Measurements from ENCODE around the gene LCNL1.

LCNL1 gene

GRCh38 chr9:136982232-136983051, at the start of gene LCNL1:
LCNL1 (plus strand) TSS chr9:136982993; CDS start chr9:136983587, 594 bp downstream.
- DNase-seq (ENCODE audit: extremely low read depth in 1 of 2, low read depth in 1 of 2) = no peak

- DNase-seq (ENCODE audit: extremely low read depth in 1 of 2, low read depth in 1 of 2) = no peak
Measured at GRCh38 chr9:136934277-136934676, 48.5 kb upstream of the LCNL1 start.

- no peak for DNase-seq (ENCODE audit: extremely low read depth in 1 of 2, low read depth in 1 of 2)
Measured at GRCh38 chr9:136935651-136936050, 47.1 kb upstream of the LCNL1 start.

DNA sequence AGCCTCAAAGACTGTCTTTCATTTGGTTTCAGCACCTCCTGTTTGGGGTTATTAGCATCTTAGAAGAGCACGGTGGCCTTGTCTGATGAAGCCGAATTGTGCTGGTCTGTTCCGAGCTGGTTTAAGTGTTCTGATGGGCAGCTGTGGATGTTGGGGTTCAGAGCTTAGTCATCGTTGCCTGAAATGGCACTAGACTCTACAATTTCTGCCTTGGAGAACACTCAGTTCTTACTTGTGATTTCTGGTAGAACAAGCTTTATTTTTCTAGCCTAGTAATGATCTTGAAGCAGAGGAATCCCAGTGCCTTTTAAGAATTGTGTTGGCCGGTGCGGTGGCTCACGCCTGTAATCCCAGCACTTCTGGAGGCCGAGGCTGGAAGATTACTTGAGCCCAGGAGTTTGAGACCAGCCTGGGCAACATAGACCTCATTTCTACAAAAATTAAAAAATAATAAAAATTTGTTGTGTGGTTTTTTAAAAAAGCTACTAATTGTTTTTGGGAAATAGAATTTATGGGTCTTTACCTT, 46.1 kb upstream of the LCNL1 start:
- no peak for DNase-seq (ENCODE audit: extremely low read depth in 1 of 2, low read depth in 1 of 2)

GRCh38 chr9:136937186-136938001, 45.4 kb upstream of the LCNL1 start:
- no peak for DNase-seq (ENCODE audit: extremely low read depth in 1 of 2, low read depth in 1 of 2)

DNA sequence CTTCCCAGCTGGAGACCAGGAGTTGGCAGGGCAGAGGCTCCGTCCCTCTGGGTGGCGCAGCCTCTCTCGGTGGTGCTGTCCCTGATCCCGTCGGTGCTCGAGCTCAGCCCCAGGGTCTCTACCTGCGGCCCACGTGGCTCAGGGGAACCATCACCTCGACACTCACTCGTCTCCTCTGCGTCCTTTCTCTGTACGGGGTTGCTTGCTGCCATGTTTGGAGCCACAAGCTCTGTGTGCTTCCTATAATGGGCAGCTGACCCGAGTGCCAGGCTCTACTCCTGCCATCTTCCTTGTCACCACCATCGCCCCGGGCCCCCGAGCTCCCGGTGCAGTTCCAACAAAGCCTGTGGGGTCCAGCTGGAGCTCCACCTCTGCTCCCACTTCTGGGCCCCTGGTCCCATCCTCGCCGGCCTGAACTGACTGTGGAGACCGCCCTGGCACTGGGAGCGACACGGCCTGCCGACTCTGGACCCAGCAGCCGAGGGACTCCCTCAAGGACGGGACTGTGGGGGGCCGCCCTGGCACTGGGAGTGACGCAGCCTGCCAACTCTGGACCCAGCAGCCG, 43.3 kb upstream of the LCNL1 start:
- no peak for DNase-seq (ENCODE audit: extremely low read depth in 1 of 2, low read depth in 1 of 2)

DNA sequence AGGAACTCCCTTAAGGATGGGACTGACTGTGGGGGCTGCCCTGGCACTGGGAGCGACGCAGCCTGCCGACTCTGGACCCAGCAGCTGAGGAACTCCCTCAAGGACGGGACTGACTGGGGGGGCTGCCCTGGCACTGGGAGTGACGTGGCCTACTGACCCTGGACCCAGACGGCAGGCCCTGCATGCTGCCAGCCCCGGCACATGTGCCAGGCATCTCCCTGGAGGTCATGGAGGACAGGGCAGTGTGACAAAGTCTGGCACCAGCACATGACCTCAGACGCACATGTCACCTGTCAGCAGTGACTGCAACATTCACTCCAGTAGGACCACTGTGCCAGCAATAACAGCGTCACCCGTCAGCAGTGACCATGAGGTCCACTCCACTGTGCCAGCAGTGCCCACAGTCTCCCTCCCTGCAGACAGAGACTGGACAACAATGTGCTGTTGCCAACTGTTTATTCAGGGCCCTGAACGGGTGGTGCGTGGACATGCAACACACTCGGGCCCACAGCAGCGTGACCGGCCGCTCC, 42.7 kb upstream of the LCNL1 start:
- DNase-seq (ENCODE audit: extremely low read depth in 1 of 2, low read depth in 1 of 2) = no peak

GRCh38 chr9:136940526-136941230, 42.1 kb upstream of the LCNL1 start:
- no peak for DNase-seq (ENCODE audit: extremely low read depth in 1 of 2, low read depth in 1 of 2)

- DNase-seq (ENCODE audit: extremely low read depth in 1 of 2, low read depth in 1 of 2) = no peak
Measured at GRCh38 chr9:136941231-136942111, 41.3 kb upstream of the LCNL1 start.

DNA sequence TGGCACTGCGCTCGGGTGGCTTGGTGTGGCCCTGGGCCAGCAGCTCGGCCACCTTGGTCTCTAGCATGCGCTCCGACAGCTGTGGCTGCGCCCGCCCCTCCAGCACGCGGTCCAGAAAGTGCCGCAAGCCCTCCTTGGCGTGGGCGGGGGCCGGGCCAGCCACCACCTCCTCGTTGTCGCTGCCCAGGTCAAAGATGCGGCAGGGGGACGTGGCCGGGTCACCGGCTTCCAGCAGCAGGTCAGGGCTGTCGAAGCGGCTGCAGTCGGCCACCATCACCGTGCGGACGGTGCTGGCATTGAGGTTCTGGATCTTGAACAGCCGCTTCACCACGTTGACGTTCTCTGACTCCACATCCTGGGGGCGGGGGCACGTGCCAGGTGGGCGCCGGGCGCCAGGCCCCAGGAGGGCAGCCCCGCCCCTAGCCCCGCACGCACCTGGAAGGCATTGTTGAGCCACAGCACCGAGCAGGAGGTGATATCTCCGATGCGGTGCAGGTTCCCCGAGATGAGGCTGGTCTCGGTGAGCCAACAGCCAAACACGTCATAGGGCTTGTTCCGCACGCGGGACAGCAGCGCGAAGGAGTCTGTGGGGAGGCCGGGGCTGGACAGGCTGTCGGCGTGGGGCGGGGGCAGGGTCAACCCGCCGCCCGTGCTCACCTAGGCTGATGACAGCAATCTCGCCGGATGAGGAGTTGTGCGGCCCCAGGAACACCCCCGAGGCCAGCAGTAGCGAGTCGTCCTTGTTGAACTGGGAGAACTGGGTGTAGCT, 40.5 kb upstream of the LCNL1 start:
- DNase-seq (ENCODE audit: extremely low read depth in 1 of 2, low read depth in 1 of 2) = no peak

- DNase-seq (ENCODE audit: extremely low read depth in 1 of 2, low read depth in 1 of 2) = no peak
Measured at GRCh38 chr9:136942881-136943230, 39.9 kb upstream of the LCNL1 start.

DNA sequence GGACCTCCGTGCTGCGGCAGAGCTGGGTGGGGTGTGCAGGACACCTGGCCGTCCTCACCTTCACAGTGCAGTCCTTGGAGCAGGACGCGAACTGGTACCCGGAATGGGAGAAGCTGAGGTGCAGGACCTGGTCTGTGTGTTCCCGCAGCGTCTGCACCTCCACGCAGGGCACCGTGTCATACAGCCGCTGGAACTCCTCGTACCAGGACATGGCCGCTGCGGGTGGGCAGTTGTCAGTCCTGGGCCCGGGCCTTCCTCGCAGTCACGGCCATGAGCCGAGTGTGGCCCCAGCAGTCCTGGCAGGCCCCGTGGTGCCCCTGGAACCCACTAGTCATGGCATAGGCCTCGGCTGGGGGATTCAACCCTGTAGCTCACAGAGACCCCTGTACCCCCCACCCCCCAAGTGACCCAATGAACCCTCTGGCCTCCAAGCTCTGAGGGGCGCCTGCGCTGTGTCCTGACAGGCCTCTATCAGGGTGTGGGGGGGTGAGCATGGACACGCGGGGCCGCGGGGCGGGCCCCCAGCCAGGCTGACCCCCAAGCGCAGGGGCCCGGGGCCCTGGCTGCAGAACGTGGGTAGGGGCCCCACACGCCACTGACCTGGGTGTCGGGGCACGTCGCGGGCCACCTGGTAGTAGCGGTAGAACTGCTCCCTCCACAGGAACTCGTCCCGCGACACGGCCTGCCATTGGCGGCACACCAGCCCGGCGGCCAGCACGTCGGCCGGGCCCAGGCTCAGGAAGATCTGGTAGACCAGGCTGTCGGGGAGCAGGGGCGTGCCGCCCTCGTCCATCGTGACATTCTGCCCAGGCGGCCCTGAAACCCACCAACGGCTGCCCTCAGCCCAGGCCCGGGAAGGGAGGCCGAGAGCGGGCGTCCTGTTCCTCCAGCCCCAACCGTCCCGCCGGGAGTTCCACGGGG, 39.2 kb upstream of the LCNL1 start:
- DNase-seq (ENCODE audit: extremely low read depth in 1 of 2, low read depth in 1 of 2) = no peak

DNA sequence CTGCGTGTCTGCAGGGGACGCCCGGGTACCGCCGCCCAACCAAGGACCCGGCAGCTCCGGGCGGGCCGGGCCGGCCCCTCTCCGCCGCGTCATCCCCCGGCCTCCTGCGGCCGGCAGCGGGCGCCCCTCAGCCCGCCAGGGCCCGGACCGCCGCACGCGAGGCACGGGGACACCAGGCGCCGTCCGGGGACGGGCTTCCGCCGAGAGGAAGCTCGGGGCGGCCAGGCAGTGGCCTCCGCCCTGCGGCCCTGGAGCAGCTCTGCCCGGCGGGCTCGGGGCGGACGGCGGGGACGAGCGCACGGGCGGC, 38.6 kb upstream of the LCNL1 start:
- DNase-seq (ENCODE audit: extremely low read depth in 1 of 2, low read depth in 1 of 2) = no peak

DNA sequence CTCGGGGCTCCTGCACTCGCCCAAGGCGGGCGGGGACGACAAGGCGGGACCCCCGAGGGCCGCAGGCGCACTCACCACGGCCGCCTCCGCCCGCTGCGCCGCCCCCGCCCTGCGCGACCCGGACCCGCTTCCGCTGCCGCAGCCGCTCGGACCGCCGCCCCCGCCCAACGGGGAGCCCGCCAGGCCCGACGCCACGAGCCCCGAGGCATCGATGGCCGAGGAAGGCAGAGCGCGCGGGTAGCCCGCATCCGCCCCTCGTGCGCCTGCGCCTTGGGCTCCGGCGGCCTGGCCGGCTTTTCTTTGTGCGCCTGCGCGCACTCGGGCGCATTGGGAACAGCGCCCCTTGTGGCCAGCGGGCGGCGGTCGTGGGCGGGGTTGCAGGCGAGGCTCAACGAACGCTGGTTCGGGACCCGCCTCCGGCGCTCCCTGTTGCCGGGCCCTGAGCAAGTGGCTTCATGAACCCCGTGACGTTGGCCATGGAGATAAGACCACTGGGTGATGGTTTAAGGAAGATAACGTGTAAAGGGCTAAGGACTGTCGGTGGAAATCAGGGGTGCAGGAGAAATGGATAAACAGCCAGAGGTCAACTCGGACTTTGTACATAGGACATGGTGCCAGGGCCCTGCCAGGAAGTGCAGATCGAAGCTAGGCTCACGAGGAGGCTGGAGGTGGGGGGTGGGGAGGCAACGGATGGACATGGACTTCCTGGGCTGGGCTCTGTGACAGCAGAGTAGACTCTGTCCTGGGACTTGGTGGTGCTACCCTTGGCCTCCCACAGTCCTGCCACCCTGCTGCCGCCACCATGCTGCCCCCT, 38.1 kb upstream of the LCNL1 start, which contains the start of the genes C8G and FBXW5:
TSS of gene C8G (plus strand) at position 725 of the 814 bp plus-strand sequence. CDS start at position 803, 78 bp downstream.
TSS of gene FBXW5 (minus strand) at position 220 of the 814 bp plus-strand sequence. CDS start 655 bp downstream, outside the sequence.
- DNase-seq (ENCODE audit: extremely low read depth in 1 of 2, low read depth in 1 of 2) = peak; percentile 75 to 90

GRCh38 chr9:136945333-136946227, 37.2 kb upstream of the LCNL1 start:
- DNase-seq (ENCODE audit: extremely low read depth in 1 of 2, low read depth in 1 of 2) = no peak

All from activated CD8-positive, alpha-beta memory T cell treated with anti-CD3 and anti-CD28 coated beads for 1 hour (primary cell).